Measurements from ENCODE around the gene GMPR. TPM values are rescaled to one million over a fixed set of nuclear protein-coding genes. Genes with fewer than 3 reads are reported as not detected.

GMPR gene
- total RNA-seq, 1 experiment from 2014 or later: 24.0 TPM

DNA sequence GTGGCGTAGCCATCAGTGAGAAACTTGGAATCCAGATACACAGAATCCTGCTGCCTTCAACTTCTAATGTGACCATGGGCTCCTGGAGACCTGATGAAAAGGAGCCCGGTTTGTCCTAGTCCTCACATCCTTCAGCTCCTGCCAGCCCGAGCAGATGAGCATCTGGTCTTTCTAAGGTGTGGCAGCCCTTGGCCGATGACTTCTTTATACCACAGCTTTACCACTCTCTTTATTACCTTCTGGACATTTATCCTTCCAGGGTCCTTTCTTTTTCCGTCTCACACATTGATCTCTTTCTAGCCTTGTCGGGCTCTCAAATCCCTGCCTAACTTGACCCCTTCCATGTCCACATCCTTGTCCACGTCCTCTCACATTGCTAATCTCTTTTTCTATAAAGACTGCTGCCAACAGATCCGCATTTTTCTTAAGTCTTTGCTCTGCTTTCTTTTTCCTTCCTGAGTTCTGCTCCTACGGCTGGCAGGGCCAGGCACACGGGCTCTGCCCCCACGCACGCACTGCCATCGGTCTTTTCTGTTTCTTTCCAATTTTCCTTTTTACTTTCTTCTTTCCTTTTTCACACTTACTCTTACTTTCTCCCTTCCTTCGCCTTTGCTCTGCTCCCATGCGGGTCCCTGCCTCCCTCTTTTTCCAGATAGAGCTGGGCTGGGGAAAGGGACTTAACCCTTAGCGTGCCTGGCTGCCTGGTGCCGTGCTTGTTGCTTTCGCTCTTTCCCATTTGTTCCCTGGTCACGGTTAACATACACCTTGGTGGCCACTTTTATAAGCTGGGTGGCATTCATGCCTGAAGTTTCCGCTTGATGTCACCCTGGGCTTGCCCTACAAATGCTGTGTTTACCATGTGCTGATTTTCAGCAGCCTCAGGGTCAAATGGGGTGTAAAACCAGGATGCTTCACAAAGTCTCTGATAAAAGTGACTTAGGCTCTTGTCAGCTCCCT is 9.4 kb upstream of the GMPR start:
- Histone ChIP-seq H3K9ac (ENCODE audit: low read length) (no peak overlapping the region), H3K4me1 (ENCODE audit: control insufficient read depth in 1 of 2, insufficient read depth in 2 of 2, low read length in 2 of 2) (no peaks in the 10 kb centered on the region), H3K27ac (ENCODE audit: low read depth, low read length) (no peak overlapping the region), H3K9me2 (ENCODE audit: insufficient read depth) (no peaks in the 10 kb centered on the region), H2AFZ (ENCODE audit: low read depth, low read length, poor library complexity, severe bottlenecking) (no peak overlapping the region), H3K79me2 (ENCODE audit: insufficient read depth, low read length) (no peaks in the 10 kb centered on the region), H3K36me3 (ENCODE audit: control insufficient read depth in 1 of 2, insufficient read depth in 2 of 2, low read length in 2 of 2) (no peaks in the 10 kb centered on the region), H3K4me3 (replicated peaks in 1 of 2; ENCODE audit: low read depth in 1 of 2, low read length in 2 of 2) (no peak overlapping the region), H4K20me1 (ENCODE audit: insufficient read depth) (no peaks in the 10 kb centered on the region), H3K27me3 (ENCODE audit: insufficient read depth, low read length) (peaks cover 5% of the 10 kb centered on the region; the same call in 1 of the 2 replicates), H3K4me2 (ENCODE audit: low read length) (no peak overlapping the region), H3K9me3 (ENCODE audit: control insufficient read depth in 1 of 2, insufficient read depth in 1 of 2, low read depth in 1 of 2, low read length in 2 of 2) (no peaks in the 10 kb centered on the region)
- no TSS peak for BruUV-seq (replicated peaks)
- no peak for DNase-seq (ENCODE audit: low read depth, low spot score)
- intact Hi-C loops (cut with micrococcal nuclease): no loop called here
- ATAC-seq: no peak
- ChIA-PET POLR2A (no interaction called here), CTCF (interaction anchor here (1.7 kb wide), 1 partner anchor 857 kb away, joined by 5 read pairs; no protein-coding TSS in a partner anchor), RAD21 (ENCODE audit: low non-redundant PET in 1 of 2, low total read pairs in 2 of 2, uncharacterized antibody in 2 of 2, unreplicated experiment in 2 of 2) (no interaction called here)
- no peak for TF ChIP-seq SP1 (IDR thresholded peaks at IDR 0.05; ENCODE audit: low read depth)
- no peak for TF ChIP-seq ELF1 (IDR thresholded peaks at IDR 0.05; ENCODE audit: borderline replicate concordance, low read depth)
- TF ChIP-seq EZH2phosphoT487 (IDR thresholded peaks at IDR 0.05; ENCODE audit: borderline replicate concordance): no peak
- TF ChIP-seq CEBPB (IDR thresholded peaks at IDR 0.05; ENCODE audit: low read depth): no peak
- TF ChIP-seq YY1 (IDR thresholded peaks at IDR 0.05; ENCODE audit: extremely low read depth, insufficient replicate concordance, low read depth, low read length): no peak
- TF ChIP-seq POLR2A (IDR thresholded peaks at IDR 0.05; ENCODE audit: borderline replicate concordance, extremely low read depth, insufficient read depth, insufficient read length): no peak
- TF ChIP-seq RAD21 (IDR thresholded peaks at IDR 0.05; ENCODE audit: low read depth): no peak
- TF ChIP-seq SRF (IDR thresholded peaks at IDR 0.05; ENCODE audit: low read depth): no peak
- TF ChIP-seq CBX3 (IDR thresholded peaks at IDR 0.05; ENCODE audit: low read depth): no peak
- TF ChIP-seq, protein P1, sequence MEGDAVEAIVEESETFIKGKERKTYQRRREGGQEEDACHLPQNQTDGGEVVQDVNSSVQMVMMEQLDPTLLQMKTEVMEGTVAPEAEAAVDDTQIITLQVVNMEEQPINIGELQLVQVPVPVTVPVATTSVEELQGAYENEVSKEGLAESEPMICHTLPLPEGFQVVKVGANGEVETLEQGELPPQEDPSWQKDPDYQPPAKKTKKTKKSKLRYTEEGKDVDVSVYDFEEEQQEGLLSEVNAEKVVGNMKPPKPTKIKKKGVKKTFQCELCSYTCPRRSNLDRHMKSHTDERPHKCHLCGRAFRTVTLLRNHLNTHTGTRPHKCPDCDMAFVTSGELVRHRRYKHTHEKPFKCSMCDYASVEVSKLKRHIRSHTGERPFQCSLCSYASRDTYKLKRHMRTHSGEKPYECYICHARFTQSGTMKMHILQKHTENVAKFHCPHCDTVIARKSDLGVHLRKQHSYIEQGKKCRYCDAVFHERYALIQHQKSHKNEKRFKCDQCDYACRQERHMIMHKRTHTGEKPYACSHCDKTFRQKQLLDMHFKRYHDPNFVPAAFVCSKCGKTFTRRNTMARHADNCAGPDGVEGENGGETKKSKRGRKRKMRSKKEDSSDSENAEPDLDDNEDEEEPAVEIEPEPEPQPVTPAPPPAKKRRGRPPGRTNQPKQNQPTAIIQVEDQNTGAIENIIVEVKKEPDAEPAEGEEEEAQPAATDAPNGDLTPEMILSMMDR (IDR thresholded peaks at IDR 0.05 in 2 of 3, conservative IDR thresholded peaks at IDR 0.05 in 1 of 3; ENCODE audit: borderline replicate concordance in 1 of 3, insufficient read depth in 1 of 3, low read depth in 2 of 3, low read length in 2 of 3): no peak
- TF ChIP-seq EGR1 (IDR thresholded peaks at IDR 0.05; ENCODE audit: low read depth): no peak
- TF ChIP-seq, protein P2, sequence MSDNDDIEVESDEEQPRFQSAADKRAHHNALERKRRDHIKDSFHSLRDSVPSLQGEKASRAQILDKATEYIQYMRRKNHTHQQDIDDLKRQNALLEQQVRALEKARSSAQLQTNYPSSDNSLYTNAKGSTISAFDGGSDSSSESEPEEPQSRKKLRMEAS (IDR thresholded peaks at IDR 0.05): no peak
- no peak for TF ChIP-seq SIN3A (IDR thresholded peaks at IDR 0.05; ENCODE audit: low read depth)
